Ecto neural progenitor cell (in vitro differentiated cells): Measurements from ENCODE around the gene LRRC37A2.
"Not testable (repeated sequence)": the region's sequence is repeated elsewhere in the genome, so short reads cannot be mapped to it uniquely, and the experiment has no call there.

Experiments
- DNase-seq: peaks from one replicate; pipeline ENCODE4 v3.0.0-alpha.2; 2018; ENCODE audit warnings: low spot score

Gene LRRC37A2

GRCh38 chr17:46598344-46598931 is 86.2 kb downstream of the LRRC37A2 start:
- not testable (repeated sequence) for DNase-seq

- not testable (repeated sequence) for DNase-seq
These were observed 88.5 kb downstream of the LRRC37A2 start for GRCh38 chr17:46600767-46601166.

GRCh38 chr17:46603125-46603524 is 90.9 kb downstream of the LRRC37A2 start:
- DNase-seq: not testable (repeated sequence)
